Kidney glomerular epithelial cell (primary cell): ENCODE results near the gene CCDC183.
"Not testable (repeated sequence)": the region's sequence is repeated elsewhere in the genome, so short reads cannot be mapped to it uniquely, and the experiment has no call there.

Experiments used
- DNase-seq: peaks from one replicate; lab custom pipeline; 2025; lab: John Stamatoyannopoulos, UW

Gene CCDC183

GRCh38 chr9:136839229-136840139 is 43.3 kb downstream of the CCDC183 start:
- no peak for DNase-seq

GRCh38 chr9:136840140-136840876 is 44.2 kb downstream of the CCDC183 start:
- no peak for DNase-seq

DNA sequence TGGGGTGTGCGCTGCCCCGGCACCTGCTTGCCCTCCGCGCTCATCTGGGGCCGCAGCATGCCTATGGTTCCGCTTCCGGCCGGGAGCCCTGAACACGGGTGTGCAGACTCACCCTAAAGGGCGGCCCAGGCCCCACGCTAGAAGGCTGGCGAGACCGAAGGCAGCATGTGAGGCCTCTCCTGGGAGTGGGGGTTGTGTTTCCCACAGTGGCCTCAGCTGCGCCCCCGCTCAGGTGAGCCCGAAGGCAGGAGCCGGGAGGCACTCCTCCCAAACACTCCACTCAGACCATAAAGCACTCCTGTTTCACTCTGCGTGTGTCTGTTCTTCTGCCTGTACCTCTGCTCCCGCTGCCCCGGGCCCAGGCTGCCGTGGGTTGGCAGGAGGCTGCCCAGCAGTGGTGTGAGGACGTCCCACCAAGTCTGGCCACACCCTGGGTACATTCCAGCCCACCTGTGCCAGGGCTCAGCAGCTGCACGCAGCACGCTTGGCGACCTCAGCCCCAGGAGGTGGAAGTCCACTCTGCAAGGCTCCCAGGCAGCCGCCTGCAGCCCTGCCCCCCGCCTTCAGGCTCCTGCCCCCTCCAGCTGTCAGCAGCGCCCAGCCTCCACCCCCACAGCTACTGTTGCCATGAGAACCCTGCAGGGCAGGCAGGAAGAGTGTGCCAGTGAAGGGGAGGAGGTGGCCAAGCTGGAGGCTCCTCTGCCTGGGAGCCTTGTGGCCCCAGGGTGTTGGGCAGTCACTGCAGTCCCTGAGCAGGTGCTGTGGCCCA is 44.9 kb downstream of the CCDC183 start:
- DNase-seq, result peak; percentile 57

GRCh38 chr9:136841646-136842379 is 45.7 kb downstream of the CCDC183 start:
- not testable (repeated sequence) for DNase-seq

GRCh38 chr9:136842380-136842948 is 46.3 kb downstream of the CCDC183 start, which contains the start of gene AJM1:
TSS of gene AJM1 (plus strand) at chr9:136842478. CDS start at chr9:136844415, 1,937 bp downstream.
- peak; percentile 38 for DNase-seq

DNA sequence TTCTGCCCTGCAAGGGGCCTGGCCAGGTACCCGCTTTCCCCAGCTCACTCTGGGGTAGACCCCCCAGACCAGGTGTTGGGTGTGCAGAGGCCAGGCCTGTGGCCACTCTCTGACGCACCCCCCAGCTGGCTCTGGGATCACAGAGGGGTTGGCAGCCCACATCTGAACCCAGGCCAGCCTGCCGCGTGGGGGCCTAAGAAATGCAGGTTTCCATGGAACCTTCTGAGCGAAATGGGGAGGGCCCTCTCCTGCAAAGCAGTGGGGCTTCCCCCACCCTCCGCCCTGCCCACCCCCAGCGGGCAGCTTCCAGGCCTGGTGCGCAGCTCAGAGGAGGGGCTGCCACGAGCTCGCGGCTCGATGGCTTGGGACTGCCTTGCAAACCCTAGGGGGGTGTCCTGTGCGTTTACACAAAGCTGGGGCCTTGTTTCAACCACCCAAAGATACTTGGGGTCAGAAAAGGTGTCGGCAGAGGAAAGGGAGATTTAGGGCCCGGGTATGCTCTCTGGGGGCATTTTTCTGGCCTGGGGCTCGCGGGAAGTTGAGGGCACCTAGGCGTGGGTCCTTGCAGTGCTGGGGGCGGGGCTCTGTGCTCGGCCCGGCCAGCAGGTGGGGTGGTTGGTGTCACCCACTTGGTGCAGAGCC is 47.1 kb downstream of the CCDC183 start:
- DNase-seq, result not testable (repeated sequence)

DNA sequence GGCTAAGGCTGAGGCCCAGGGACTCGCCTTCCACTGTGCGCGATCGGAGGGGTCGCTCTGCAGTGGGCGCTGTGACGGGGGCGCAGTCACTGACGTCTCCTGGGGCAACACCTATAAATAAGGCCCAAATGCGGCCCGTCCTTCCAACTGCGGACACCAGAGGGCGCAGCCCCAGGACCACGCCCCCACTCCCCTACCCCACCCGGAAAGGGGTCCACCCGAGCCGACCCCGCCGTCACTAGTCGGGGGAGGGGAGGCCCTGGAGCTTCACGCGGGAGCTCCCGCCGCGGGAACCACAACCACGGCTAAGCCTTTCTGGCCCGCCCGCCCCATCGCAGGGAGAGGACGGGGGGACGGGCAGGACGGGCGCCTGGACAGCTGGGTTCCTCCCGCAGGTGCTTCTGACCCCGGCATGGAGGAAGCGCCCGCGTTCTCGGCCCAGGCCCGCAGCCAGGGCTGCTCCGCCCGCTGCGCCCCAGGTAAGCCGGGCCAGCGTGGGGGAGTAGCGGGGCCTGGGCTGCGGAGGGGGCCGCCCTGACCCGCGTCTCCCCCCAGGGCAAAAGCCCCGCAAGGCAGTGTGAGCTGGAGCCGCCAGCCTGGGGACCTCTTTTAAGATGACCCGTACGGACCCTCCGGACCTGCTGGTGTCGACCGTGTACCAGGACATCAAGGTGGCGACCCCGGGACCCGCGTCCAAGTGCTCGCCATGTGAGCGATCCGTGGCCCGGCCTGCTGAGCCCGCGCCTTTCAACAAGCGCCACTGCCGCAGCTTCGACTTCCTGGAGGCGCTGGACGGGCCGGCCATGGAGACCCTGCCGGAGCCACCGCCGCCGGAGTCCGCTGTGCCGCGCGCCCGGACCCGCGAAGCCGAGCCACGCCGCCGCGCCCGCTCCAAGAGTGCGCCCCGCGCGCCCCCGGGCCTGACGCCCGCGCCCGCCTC is 47.9 kb downstream of the CCDC183 start:
- DNase-seq, result not testable (repeated sequence)

GRCh38 chr9:136844761-136845464 is 48.8 kb downstream of the CCDC183 start:
- DNase-seq, result no peak

DNA sequence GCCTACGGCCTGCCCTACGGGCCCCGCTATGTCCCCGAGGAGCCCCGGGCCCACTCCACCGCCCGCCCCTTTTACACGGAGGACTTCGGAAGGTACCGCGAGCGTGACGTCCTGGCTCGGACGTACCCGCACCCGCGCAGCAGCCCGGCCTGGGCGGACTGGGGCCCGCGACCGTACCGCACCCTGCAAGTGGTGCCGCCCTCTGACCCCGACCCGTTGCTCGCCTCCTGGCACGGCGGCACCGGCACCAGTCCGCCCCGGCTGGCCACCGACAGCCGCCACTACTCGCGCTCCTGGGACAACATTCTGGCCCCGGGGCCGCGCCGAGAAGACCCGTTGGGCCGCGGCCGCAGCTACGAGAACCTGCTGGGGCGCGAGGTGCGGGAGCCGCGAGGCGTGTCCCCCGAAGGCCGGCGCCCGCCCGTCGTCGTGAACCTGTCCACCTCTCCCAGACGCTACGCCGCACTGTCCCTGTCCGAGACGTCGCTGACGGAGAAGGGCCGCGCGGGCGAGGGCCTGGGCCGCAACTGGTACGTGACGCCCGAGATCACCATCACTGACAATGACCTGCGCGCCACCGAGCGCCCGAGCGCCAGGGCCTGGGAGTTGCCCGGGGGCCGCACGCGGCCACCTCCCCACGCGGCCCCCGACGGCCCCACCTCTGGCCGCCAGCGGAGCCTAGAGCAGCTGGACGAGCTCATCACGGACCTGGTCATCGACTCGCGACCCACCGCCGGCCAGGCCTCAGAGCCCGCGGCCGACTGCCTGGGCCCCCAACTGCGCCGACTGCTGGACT is 49.5 kb downstream of the CCDC183 start:
- DNase-seq, result no peak

- DNase-seq, result no peak
Observed at GRCh38 chr9:136846376-136847087, 50.4 kb downstream of the CCDC183 start.

DNA sequence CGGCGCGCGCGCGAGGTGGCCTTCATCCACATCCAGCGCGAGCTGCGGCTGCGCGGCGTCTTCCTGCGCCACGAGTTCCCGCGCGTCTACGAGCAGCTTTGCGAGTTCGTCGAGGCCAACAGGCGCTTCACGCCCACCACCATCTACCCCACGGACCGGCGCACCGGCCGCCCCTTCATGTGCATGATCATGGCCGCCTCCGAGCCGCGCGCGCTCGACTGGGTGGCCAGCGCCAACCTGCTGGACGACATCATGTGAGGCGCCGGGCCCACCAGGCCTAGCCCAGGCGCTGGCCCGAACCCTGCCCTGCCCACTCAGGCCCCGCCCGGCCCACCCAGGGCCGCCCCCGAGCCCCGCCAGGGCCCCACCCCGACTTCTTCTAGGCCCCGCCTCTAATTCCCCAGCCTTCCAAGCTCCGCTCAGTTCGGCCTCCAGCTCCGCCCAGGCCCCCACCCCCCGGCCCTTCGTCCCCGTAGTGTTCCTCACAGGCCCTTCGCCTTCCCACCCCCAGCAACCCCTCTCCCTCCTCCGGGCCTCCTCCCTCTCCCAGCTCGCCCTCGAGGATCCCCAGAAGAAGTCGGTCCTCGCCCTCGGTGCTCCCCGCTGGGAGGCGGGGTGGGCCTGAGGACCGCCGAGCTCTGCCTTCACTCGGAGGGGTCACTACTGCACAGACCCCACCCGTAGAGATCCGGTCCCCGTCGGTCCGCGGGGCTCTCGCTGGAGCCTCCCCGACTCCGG is 51.1 kb downstream of the CCDC183 start:
- no peak for DNase-seq

DNA sequence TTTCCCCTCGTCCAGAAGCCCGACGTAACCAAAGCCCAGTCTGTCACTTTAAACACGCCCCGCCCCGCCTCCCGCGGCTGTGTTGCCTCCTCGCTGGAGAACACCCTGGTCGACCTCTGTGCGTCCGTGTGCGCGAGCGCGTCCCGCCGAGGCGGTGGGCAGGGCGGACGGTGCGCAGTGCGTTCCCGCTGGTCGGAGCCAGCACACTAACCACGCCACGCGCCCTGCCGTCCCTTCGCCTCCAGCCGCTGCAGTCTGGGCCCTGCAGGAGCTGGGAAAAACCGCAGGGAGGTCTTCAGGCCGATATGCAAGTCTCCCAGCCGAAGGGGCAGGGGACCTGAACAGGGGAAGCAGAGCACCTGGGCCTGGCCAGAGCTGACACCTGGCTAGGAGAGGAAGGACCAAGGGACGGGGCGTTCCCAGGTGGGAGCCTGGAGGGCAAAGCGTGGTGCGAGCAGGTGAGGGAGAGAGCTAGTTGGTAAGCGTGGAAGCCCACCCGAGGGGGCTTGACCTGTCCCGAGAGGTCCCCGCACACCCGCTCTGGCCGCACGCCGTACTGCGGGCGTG is 51.8 kb downstream of the CCDC183 start:
- DNase-seq, result peak; percentile 39

DNA sequence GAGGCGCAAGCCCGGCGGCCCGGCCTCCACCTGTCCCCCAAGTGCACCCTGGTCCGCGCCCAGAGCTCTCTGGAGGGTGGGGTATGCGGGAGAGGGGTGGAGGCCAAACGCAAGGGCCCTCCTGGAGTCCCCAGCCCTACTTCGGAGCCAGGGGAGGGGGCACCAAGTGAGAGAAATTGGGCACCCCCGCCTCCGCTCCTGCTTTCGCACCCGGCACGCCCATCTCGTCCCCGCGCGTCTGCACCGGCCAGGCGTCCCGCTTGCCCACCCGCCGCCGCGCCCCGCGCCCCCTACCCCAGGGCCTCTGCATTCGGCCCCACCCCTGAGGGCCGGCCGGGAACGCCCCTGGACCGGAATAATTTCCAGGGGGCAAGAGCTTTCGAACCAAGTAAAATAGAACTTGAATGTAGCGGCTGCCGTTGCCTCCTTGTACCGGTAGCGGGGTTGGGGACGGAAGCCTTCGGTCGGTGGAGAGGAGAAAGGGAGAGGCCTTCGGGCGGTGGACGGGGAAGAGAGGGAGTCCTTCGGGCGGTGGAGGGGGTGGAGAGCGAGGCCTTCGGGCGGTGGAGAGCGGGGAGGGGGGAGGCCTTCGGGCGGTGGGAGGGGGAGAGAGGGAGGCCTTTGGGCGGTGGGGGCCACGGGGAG is 52.4 kb downstream of the CCDC183 start:
- DNase-seq, result no peak

GRCh38 chr9:136849038-136849959 is 53.2 kb downstream of the CCDC183 start, which contains the start of gene PHPT1:
TSS of gene PHPT1 (plus strand) at chr9:136849409. CDS start at chr9:136849431, 22 bp downstream.
- DNase-seq, result peak; percentile 95
